Upper lobe of right lung (tissue), 1 donor: Measurements from ENCODE around the gene PCYT1A. TPM values are rescaled to one million over a fixed set of nuclear protein-coding genes. Genes with fewer than 3 reads are reported as not detected.
A peak's percentile ranks its signal among the peaks of the same experiment; 100 is the strongest.

Source experiments
- ATAC-seq: fragments of 200-7000 bp; cut with Tn5 transposase; one replicate; pipeline ENCODE4 v1.9.1; 2020; ENCODE audit warnings: mild to moderate bottlenecking, moderate library complexity
- DNase-seq: peaks from one replicate; pipeline ENCODE4 v3.0.0-alpha.2; 2020
- H3K27ac ChIP-seq: fragments of 200-600 bp; one replicate; pipeline ENCODE4 v1.8.0; 2022
- H3K27me3 ChIP-seq: fragments of 200-600 bp; one replicate; pipeline ENCODE4 v1.8.0; 2022; ENCODE audit warnings: mild to moderate bottlenecking
- H3K36me3 ChIP-seq: fragments of 200-600 bp; one replicate; pipeline ENCODE4 v1.8.0; 2022
- H3K4me1 ChIP-seq: fragments of 200-600 bp; one replicate; pipeline ENCODE4 v1.8.0; 2022
- H3K4me3 ChIP-seq: fragments of 200-600 bp; one replicate; pipeline ENCODE4 v1.8.0; 2022; ENCODE audit warnings: mild to moderate bottlenecking
- H3K9me3 ChIP-seq: fragments of 200-600 bp; one replicate; pipeline ENCODE4 v1.8.0; 2022
- intact Hi-C: fragments of 100-400 bp; cut with DNase I; formaldehyde crosslinking; loops from one replicate; pipeline ENCODE4 v1.11.0; 2022
- total RNA-seq: library from RNA; stranded (reverse); fragmentation: NEBNext Ultra II Directional; extraction: Animal tissue kit (Norgen Biotek cat#: 25700); gene quantifications from one replicate; pipeline ENCODE4 v1.2.1, GENCODE V29; 2021
- TF ChIP-seq, protein P1 (sequence below): fragments of 200-600 bp; IDR thresholded peaks from one replicate; pipeline ENCODE4 v1.8.0; 2022; ENCODE audit warnings: antibody characterized with exemption
- donor health status: DM: no; HTN: yes; CAD: no; lungs with severe emphysema.

The PCYT1A gene
- total RNA-seq, 1 donor from 2014 or later, result 58.4 TPM

DNA sequence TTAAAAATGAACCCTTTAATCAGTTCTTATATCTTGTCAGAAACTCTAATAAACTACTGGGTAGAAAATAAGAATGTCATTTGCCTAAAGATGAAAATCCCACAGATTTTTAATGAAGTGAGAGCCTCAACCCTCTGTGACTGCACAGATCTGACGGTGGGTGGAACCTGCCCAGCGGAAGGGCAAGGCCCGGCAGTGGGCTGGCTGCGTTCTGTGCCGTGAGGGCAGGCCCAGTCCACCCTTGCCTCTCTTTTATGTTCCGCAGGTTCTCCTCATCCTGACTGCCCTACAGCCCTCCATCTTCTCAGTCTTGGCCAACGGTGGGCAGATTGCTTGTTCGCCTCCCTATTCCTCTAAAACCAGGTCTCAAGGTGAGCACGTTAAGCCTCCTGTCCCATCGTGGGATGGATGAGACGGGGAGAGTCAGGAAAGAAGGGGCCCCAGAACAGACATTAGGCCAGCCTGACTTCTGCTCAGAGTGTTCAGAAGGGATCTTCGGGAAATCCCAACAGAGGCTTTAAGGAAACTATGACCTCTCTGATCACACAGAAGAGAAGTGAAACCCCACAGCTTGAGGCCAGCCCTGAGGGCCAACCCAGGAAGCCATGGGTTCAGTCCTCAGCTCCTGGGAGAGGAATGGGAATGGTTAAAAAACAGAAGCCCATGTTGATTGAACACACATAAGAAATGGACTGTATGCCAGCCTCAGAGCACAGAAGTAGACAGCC is 55.2 kb downstream of the PCYT1A start:
- H3K27ac ChIP-seq, result no peak overlapping the region
- DNase-seq (no peak), ATAC-seq (peak; percentile 49)
- intact Hi-C loops, result no loop called here
- peaks cover 9% of the 10 kb centered on the region for H3K36me3 ChIP-seq
- no peak overlapping the region for H3K4me3 ChIP-seq
- TF ChIP-seq, protein P1, sequence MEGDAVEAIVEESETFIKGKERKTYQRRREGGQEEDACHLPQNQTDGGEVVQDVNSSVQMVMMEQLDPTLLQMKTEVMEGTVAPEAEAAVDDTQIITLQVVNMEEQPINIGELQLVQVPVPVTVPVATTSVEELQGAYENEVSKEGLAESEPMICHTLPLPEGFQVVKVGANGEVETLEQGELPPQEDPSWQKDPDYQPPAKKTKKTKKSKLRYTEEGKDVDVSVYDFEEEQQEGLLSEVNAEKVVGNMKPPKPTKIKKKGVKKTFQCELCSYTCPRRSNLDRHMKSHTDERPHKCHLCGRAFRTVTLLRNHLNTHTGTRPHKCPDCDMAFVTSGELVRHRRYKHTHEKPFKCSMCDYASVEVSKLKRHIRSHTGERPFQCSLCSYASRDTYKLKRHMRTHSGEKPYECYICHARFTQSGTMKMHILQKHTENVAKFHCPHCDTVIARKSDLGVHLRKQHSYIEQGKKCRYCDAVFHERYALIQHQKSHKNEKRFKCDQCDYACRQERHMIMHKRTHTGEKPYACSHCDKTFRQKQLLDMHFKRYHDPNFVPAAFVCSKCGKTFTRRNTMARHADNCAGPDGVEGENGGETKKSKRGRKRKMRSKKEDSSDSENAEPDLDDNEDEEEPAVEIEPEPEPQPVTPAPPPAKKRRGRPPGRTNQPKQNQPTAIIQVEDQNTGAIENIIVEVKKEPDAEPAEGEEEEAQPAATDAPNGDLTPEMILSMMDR, result no peak
- no peaks in the 10 kb centered on the region for H3K27me3 ChIP-seq
- no peaks in the 10 kb centered on the region for H3K4me1 ChIP-seq
- no peaks in the 10 kb centered on the region for H3K9me3 ChIP-seq

GRCh38 chr3:196227629-196228493 is 59.7 kb downstream of the PCYT1A start:
- no peak overlapping the region for H3K27ac ChIP-seq
- DNase-seq (no peak), ATAC-seq (peak; percentile 39)
- no peaks in the 10 kb centered on the region for H3K9me3 ChIP-seq
- intact Hi-C loops, result no loop called here
- H3K4me3 ChIP-seq, result no peak overlapping the region
- no peaks in the 10 kb centered on the region for H3K36me3 ChIP-seq
- H3K27me3 ChIP-seq, result no peaks in the 10 kb centered on the region
- TF ChIP-seq, protein P1, result no peak
- no peaks in the 10 kb centered on the region for H3K4me1 ChIP-seq

GRCh38 chr3:196227121-196227561 is 60.4 kb downstream of the PCYT1A start:
- Histone ChIP-seq H3K27me3 (no peaks in the 10 kb centered on the region), H3K27ac (no peak overlapping the region), H3K9me3 (no peaks in the 10 kb centered on the region), H3K36me3 (no peaks in the 10 kb centered on the region), H3K4me3 (no peak overlapping the region), H3K4me1 (no peaks in the 10 kb centered on the region)
- peak; percentile 18 for ATAC-seq
- TF ChIP-seq, protein P1, result no peak
- DNase-seq, result no peak
- intact Hi-C loops, result no loop called here

DNA sequence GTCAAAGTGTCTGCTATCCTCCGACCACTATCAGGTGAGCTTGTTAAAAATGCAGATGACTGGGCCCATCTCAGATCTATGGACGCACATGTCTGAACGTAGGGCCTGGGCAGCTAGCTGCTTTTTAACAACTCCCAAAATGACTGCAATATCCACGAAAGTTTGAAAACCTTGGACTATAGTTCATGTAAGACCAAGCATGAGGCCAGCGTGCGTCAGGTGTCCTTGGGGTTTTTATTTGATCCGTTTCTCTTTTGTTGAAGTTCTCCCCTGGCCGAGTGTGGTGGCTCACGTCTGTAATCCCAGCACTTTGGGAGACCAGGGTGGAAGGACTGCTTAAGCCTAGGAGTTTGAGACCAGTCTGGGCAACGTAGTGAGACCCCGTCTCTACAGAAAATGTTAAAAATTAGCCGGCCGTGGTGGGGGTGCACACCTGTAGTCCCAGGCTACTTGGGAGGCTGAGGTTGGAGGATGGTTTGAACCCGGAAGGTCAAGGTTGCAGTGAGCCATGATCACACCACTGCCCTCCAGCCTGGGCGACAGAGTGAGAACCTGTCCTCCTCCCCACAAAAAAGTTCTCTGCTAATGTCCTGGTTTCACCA is 61.7 kb downstream of the PCYT1A start:
- H3K27ac ChIP-seq, result no peak overlapping the region
- H3K4me1 ChIP-seq, result no peaks in the 10 kb centered on the region
- no peak overlapping the region for H3K4me3 ChIP-seq
- no peaks in the 10 kb centered on the region for H3K36me3 ChIP-seq
- DNase-seq (no peak), ATAC-seq (no peak)
- intact Hi-C loops, result no loop called here
- TF ChIP-seq, protein P1, result no peak
- H3K27me3 ChIP-seq, result no peaks in the 10 kb centered on the region
- H3K9me3 ChIP-seq, result no peaks in the 10 kb centered on the region

GRCh38 chr3:196225086-196225485 is 62.4 kb downstream of the PCYT1A start:
- no peak overlapping the region for H3K27ac ChIP-seq
- no peaks in the 10 kb centered on the region for H3K36me3 ChIP-seq
- H3K4me1 ChIP-seq, result no peaks in the 10 kb centered on the region
- DNase-seq (no peak), ATAC-seq (no peak)
- H3K9me3 ChIP-seq, result no peaks in the 10 kb centered on the region
- H3K4me3 ChIP-seq, result no peak overlapping the region
- H3K27me3 ChIP-seq, result no peaks in the 10 kb centered on the region
- intact Hi-C loops, result no loop called here
- TF ChIP-seq, protein P1, result no peak
